T-helper 22 cell (primary cell): ENCODE measurements around the gene SIGLEC7.

Experiments used
- DNase-seq: peaks from one replicate; pipeline ENCODE4 v3.0.0-alpha.2; 2020; ENCODE audit warnings: low read depth

The SIGLEC7 gene

GRCh38 chr19:51119101-51119500 is 23.0 kb upstream of the SIGLEC7 start:
- no peak for DNase-seq

- no peak for DNase-seq
Observed at GRCh38 chr19:51119611-51120010, 22.5 kb upstream of the SIGLEC7 start.

GRCh38 chr19:51120160-51120559 is 21.9 kb upstream of the SIGLEC7 start:
- no peak for DNase-seq

- no peak for DNase-seq
Observed at GRCh38 chr19:51121257-51121656, 20.8 kb upstream of the SIGLEC7 start.

GRCh38 chr19:51122112-51122981 is 19.8 kb upstream of the SIGLEC7 start:
- DNase-seq: no peak

GRCh38 chr19:51123381-51123800 is 18.7 kb upstream of the SIGLEC7 start:
- no peak for DNase-seq

- DNase-seq: no peak
Observed at GRCh38 chr19:51123802-51124201, 18.3 kb upstream of the SIGLEC7 start.

GRCh38 chr19:51124216-51124615 is 17.9 kb upstream of the SIGLEC7 start:
- no peak for DNase-seq

- DNase-seq: no peak
Observed at GRCh38 chr19:51124729-51125128, 17.4 kb upstream of the SIGLEC7 start, which contains the start of gene SIGLEC9. Gene SIGLEC9, plus strand, starts transcription at chr19:51124906. Its CDS starts 69 bp downstream, at chr19:51124975.

GRCh38 chr19:51125421-51126075 is 16.6 kb upstream of the SIGLEC7 start:
- no peak for DNase-seq

- no peak for DNase-seq
Observed at GRCh38 chr19:51127032-51127431, 15.1 kb upstream of the SIGLEC7 start.

- no peak for DNase-seq
Observed at GRCh38 chr19:51127755-51128154, 14.3 kb upstream of the SIGLEC7 start.

- no peak for DNase-seq
Observed at GRCh38 chr19:51128227-51128626, 13.9 kb upstream of the SIGLEC7 start.

GRCh38 chr19:51129716-51130115 is 12.4 kb upstream of the SIGLEC7 start:
- no peak for DNase-seq

- no peak for DNase-seq
Observed at GRCh38 chr19:51131780-51132680, 10.1 kb upstream of the SIGLEC7 start.

- no peak for DNase-seq
Observed at GRCh38 chr19:51135004-51135403, 7.1 kb upstream of the SIGLEC7 start.

- no peak for DNase-seq
Observed at GRCh38 chr19:51135986-51136762, 5.9 kb upstream of the SIGLEC7 start.

GRCh38 chr19:51136851-51137551 is 5.1 kb upstream of the SIGLEC7 start:
- DNase-seq: no peak

- DNase-seq: no peak
Observed at GRCh38 chr19:51137792-51138425, 4.2 kb upstream of the SIGLEC7 start.

- DNase-seq: no peak
Observed at GRCh38 chr19:51138549-51138979, 3.5 kb upstream of the SIGLEC7 start.
